Activated naive CD4-positive, alpha-beta T cell treated with anti-CD3 and anti-CD28 coated beads, Interleukin-2, amount 50 U/mL, for 24 hours (primary cell): ENCODE results near the gene SMAD1.

Experiments
- H3K27ac Mint-ChIP-seq: one replicate; pipeline ENCODE4 v1.8.0; 2021; ENCODE audit warnings: mild to moderate bottlenecking, mixed read lengths
- H3K27me3 Mint-ChIP-seq: one replicate; pipeline ENCODE4 v1.8.0; 2021; ENCODE audit warnings: mixed read lengths
- H3K36me3 Mint-ChIP-seq: one replicate; pipeline ENCODE4 v1.8.0; 2021; ENCODE audit warnings: mixed read lengths
- H3K4me1 Mint-ChIP-seq: one replicate; pipeline ENCODE4 v1.8.0; 2021; ENCODE audit warnings: mixed read lengths
- H3K4me3 Mint-ChIP-seq: one replicate; pipeline ENCODE4 v1.8.0; 2021; ENCODE audit warnings: mild to moderate bottlenecking, mixed read lengths
- H3K9me3 Mint-ChIP-seq: one replicate; pipeline ENCODE4 v1.8.0; 2021; ENCODE audit warnings: mixed read lengths

Gene SMAD1

DNA sequence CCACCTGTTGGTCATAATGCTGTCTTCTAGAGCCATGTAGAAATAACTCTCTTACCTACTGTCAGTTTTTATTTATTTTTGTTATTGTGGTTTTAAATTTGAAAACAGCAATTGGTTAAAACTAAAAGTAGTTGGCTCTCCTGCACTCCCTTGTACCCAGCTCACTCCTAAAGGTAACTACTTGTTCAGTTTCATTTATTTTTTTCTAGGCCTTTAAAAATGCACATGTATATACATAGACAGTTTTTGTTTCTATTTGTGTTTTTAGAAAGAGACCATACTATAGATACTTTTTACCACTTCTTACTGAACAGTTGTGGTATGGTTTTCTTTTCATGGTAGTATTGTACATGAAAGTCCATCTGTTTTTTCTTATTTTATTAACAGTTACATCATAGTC lies 16.8 kb downstream of the SMAD1 start:
- H3K4me1 Mint-ChIP-seq = no peaks in the 10 kb centered on the region
- H3K36me3 Mint-ChIP-seq = no peaks in the 10 kb centered on the region
- no peaks in the 10 kb centered on the region for H3K9me3 Mint-ChIP-seq
- no peak overlapping the region for H3K27ac Mint-ChIP-seq
- H3K4me3 Mint-ChIP-seq = no peak overlapping the region
- peaks cover 1% of the 10 kb centered on the region for H3K27me3 Mint-ChIP-seq

DNA sequence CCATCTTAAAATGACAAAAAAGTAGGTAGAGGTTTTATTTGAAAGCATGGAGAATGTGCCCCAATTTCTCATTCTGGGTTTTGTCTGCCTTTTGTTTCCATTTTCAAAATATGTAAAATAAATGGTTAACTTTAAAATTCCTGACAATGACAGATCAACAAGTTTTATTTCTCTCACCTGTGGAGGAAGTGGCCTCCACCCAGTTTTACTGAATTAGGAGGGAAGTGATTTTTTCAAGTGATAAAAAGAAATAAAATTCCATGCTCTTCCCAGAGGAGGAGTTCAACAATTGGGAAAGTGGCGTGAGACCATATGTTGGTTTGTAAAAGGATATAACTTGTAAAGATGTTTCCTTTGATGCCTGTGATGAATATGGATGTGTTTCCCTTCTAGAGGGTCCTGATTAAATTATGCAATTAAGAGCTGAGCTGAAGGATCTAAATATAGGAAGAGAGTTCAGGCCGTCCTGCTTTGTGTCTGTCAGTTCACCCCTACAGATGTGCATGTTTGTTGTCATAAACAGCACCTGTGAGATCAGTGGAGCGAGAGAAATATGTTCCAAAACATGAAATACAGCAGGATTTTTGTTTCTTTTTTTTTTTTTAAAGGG lies 19.5 kb downstream of the SMAD1 start:
- Mint-ChIP-seq H3K4me3 (no peak overlapping the region), H3K36me3 (no peaks in the 10 kb centered on the region), H3K27ac (no peak overlapping the region), H3K27me3 (peaks cover 1% of the 10 kb centered on the region), H3K9me3 (no peaks in the 10 kb centered on the region), H3K4me1 (no peaks in the 10 kb centered on the region)

DNA sequence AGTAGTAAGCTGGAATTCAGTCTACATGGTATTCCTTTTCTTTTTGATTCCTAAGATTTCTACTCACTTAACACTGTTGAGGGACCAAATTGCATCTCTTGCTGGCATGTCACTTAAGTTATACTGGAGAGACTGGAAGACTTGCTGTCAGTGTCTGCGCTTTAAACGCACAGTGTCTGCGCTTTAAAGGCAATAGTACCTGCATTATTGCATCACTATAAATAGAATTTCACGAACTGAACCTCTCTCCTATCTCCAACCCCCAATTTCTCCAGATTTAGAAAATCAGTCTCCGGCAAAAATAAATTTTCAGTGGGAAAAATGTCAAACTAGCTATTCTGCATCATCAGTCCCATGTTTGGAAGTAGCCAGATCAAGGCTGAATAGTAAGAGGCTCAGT lies 21.2 kb downstream of the SMAD1 start:
- H3K9me3 Mint-ChIP-seq = no peaks in the 10 kb centered on the region
- no peak overlapping the region for H3K4me3 Mint-ChIP-seq
- H3K27me3 Mint-ChIP-seq = peaks cover 1% of the 10 kb centered on the region
- no peak overlapping the region for H3K27ac Mint-ChIP-seq
- H3K4me1 Mint-ChIP-seq = no peaks in the 10 kb centered on the region
- H3K36me3 Mint-ChIP-seq = no peaks in the 10 kb centered on the region

DNA sequence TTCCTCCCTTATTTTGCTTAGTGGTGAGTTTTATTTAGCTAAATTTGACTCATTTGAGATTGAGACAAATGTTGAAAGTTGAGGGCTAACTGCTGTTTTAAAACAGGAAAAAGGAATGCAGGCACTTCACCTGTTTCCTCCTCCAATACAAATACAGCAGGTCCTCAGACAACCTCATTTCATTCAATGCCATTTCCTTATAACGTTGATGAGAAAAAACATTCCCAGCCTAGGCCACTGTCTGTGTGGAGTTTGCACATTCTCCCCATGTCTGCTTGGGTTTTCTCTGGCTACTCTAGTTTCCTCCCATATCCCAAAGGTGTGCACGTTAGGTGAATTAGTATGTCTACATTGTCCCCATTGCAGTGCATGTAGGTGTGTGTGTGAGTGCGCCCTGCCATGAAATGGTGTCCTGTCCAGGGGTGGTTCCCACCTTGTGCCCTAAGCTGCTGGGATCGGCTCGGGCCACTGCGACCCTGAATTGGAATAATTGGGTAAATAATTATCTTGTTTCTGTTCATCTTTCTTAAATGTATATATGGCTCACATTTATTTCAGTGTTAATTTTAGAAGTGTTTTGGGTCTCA lies 21.9 kb downstream of the SMAD1 start:
- H3K4me3 Mint-ChIP-seq = no peak overlapping the region
- H3K27me3 Mint-ChIP-seq = peaks cover 1% of the 10 kb centered on the region
- H3K4me1 Mint-ChIP-seq = no peaks in the 10 kb centered on the region
- H3K27ac Mint-ChIP-seq = no peak overlapping the region
- no peaks in the 10 kb centered on the region for H3K9me3 Mint-ChIP-seq
- no peaks in the 10 kb centered on the region for H3K36me3 Mint-ChIP-seq

DNA sequence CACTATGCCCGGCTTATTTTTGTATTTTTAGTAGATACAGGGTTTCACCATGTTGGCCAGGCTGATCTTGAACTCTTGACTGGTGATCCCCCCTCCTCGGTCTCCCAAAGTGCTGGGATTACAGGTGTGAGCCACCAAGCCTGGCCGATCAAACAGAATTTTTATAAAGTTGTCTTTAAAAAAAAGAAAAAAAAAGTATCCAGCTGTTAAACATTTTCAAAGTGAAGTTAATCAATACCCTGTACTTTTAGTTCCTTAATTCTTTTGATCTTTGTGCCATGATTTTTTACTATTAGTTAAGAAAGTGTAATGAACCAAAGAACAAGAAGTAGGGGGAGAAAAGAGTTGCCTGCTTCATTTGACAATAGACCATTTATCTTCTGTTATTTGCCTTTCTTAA lies 24.3 kb downstream of the SMAD1 start:
- Mint-ChIP-seq H3K27ac (no peak overlapping the region), H3K4me3 (no peak overlapping the region), H3K27me3 (no peaks in the 10 kb centered on the region), H3K9me3 (no peaks in the 10 kb centered on the region), H3K4me1 (no peaks in the 10 kb centered on the region), H3K36me3 (no peaks in the 10 kb centered on the region)

DNA sequence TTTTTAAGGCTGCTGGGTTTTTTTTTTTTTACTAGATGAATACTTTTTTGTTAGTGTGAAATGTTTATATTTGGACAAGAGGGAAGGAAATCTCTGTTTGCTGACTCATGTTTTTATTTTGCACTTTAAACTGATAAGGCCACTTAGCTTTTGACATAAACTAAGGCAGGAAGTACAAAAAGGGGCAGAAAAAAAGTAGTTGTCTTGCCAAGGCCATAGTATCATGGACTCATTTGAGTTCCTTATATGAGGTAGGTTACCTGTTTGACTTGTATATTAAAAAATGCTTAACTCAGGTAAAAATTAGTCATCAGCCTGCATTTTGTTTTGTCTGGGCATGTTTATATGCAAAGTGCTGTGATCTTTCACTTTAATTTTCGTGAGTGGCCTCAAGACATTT lies 26.0 kb downstream of the SMAD1 start:
- peaks cover 16% of the 10 kb centered on the region for H3K9me3 Mint-ChIP-seq
- no peaks in the 10 kb centered on the region for H3K4me1 Mint-ChIP-seq

DNA sequence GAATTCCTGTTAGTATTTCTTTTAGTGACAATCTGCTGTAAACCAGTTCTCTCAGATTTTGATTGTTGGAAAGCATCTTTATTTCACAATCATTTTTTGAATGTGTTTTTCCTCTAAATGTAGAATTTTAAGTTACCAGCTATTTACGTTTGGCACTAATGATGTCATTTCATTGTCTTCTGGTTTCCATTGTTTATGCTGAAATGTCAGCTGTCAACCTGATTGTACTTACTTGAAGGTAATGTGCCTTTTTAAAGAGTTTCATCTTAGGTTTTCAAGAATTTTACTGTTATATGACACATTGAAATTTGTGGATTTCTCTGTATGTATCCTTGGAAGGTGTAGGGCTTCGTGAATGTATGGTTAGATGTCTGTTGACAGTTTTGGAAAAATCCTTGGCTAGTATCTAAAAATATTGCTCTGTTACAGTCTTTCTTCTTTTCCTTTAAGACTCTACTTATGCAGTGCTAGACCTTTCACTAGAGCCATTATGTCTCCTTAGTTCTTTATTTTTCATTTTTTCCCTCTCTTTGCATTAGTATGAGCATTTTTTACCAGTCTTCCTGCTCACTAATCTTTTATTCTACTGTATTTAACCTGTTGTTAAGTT lies 30.4 kb downstream of the SMAD1 start:
- Mint-ChIP-seq H3K9me3 (peaks cover 18% of the 10 kb centered on the region), H3K27ac (no peak overlapping the region), H3K27me3 (peaks cover under 1% of the 10 kb centered on the region), H3K36me3 (peaks cover 2% of the 10 kb centered on the region), H3K4me3 (no peak overlapping the region), H3K4me1 (no peaks in the 10 kb centered on the region)

More for the DNA sequence above, 26.0 kb downstream of the SMAD1 start:
- Mint-ChIP-seq H3K27me3 (no peaks in the 10 kb centered on the region), H3K4me3 (no peak overlapping the region), H3K27ac (no peak overlapping the region), H3K36me3 (peaks cover 2% of the 10 kb centered on the region)

DNA sequence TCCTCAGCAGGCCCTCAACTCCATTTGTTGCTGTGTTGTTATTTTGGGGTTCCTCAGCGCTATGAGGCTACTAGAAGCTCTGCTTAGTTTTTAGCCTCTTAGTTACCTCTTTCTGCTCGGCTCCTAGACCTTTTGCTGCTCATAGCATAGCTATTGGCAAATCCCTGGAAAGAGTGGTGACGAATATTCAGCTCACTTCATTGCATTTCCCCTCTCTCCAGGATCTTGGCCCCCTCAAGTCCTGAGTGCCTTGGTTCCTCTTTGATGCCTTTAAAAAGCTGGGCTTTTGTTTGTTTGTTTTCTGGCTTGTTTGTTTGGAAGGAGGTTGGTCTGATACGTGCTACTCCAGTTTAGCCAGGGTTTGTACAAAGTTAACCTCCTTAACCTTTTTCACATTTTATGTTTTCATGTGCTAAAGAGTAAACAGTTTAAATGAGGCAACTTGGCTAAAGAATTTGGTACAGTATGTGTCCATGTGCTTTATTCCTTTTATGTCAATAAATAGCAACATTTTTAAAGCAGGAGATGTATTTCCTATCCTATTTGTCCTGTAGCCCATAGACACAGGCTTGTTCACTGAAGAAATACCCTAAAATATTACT lies 31.5 kb downstream of the SMAD1 start:
- Mint-ChIP-seq H3K27me3 (peaks cover 2% of the 10 kb centered on the region), H3K4me1 (no peaks in the 10 kb centered on the region), H3K27ac (no peak overlapping the region), H3K9me3 (peaks cover 18% of the 10 kb centered on the region), H3K36me3 (peaks cover 2% of the 10 kb centered on the region), H3K4me3 (no peak overlapping the region)

DNA sequence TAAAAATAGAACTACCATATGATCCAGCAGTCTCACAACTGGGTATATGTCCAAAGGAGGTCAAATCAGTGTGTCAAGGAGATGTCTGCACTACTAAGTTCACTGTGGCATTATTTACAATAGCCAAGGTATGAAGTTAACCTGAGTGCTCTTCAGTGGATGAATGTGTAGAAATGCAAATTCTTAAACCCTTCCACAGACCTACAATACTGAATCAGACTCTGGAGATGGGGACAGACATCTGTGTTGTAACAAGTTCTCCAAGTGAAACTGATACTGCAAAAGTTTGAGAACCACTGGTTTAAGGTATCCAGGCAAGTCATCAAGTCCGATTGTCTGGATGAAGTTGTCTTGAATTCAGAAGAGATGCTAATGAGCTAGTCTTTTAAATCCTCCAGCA lies 38.5 kb downstream of the SMAD1 start:
- H3K4me3 Mint-ChIP-seq = no peak overlapping the region

DNA sequence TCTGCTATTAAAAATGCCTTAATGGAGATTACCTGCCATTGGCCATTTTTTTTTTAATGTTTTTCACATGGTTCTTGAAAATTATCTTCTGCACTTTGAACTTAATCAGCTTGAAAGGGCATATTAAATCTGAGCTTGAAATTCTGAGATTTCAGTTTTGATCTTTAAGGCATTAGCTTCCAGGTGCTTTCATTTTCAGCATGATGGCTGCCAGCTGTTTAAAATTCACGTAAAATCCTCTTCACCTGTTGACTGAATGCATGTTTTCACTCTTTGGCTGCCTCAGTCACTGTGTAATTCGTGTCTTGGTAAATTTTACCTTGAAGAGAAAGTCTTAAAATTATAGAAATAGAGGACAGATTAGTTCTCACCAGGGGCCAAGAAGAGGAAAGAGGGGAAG lies 39.6 kb downstream of the SMAD1 start:
- Mint-ChIP-seq H3K27ac (no peak overlapping the region), H3K9me3 (no peaks in the 10 kb centered on the region), H3K4me3 (no peak overlapping the region), H3K27me3 (peaks cover 2% of the 10 kb centered on the region), H3K4me1 (no peaks in the 10 kb centered on the region), H3K36me3 (no peaks in the 10 kb centered on the region)

More for the DNA sequence above, 38.5 kb downstream of the SMAD1 start:
- Mint-ChIP-seq H3K27ac (no peak overlapping the region), H3K9me3 (no peaks in the 10 kb centered on the region), H3K36me3 (no peaks in the 10 kb centered on the region), H3K4me1 (no peaks in the 10 kb centered on the region), H3K27me3 (peaks cover 2% of the 10 kb centered on the region)

DNA sequence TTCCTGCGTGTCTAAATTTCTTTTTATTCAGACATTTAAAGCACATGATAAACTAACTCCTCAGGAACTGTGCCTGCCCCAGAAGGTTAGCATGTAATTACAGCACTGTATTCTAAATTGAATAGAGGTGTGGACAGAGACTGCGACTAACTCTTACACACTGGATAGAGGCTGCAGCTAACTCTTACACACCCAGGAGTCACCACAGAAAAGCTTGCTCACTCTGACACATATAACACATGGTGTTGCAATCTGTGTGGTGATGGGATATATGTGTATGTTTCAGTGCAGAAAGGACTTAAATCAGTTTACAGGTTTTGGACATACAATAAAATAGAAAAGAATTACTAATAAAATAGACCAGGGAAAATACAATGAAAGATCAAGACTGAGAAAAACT lies 41.5 kb downstream of the SMAD1 start:
- Mint-ChIP-seq H3K27me3 (no peaks in the 10 kb centered on the region), H3K27ac (no peak overlapping the region), H3K36me3 (no peaks in the 10 kb centered on the region), H3K9me3 (no peaks in the 10 kb centered on the region), H3K4me1 (no peaks in the 10 kb centered on the region), H3K4me3 (no peak overlapping the region)

DNA sequence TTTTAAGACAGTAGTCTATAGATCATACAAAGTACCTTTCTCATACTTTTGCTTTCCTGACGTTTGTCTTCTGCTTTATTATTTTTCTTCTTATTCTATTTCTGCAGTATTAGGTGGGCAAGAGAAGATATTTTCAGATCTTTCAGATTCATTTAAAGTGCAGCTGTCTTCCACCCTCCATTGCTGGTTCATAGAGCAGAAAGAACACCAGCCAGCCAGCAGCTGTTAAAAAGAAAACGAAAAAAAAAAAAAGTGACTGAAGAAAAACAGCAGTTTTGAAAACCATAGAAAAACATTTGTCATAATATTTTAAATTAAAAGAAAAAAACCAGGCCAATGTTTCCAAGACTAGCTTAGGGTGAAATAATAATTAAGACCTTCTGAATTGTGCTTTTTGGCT lies 42.9 kb downstream of the SMAD1 start:
- Mint-ChIP-seq H3K27me3 (no peaks in the 10 kb centered on the region), H3K27ac (no peak overlapping the region), H3K9me3 (no peaks in the 10 kb centered on the region), H3K4me3 (no peak overlapping the region), H3K4me1 (no peaks in the 10 kb centered on the region), H3K36me3 (no peaks in the 10 kb centered on the region)

DNA sequence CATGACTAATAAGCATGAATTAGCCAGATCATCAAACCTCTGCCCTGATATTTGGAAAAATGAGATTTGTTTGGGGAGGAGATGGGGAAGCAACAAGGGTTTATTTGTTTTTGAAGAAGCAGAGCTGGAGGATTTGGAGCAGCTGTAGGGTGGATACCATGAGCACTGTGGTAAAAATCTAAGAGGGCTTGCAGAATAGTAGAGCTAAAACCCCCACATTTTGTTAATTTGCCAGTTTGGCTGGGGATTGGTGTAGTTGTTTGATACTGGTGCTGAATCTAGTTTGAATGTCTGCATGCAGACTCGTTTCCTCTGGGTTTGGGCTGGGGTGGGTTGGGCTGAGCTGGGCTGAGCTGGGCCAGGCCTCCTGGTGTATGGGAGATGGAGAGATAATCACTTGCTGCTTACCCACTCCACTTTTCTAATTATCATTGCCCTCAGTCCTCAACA lies 43.7 kb downstream of the SMAD1 start:
- H3K4me1 Mint-ChIP-seq = no peaks in the 10 kb centered on the region
- H3K36me3 Mint-ChIP-seq = no peaks in the 10 kb centered on the region
- no peaks in the 10 kb centered on the region for H3K9me3 Mint-ChIP-seq
- no peak overlapping the region for H3K27ac Mint-ChIP-seq
- H3K4me3 Mint-ChIP-seq = no peak overlapping the region
- no peaks in the 10 kb centered on the region for H3K27me3 Mint-ChIP-seq

DNA sequence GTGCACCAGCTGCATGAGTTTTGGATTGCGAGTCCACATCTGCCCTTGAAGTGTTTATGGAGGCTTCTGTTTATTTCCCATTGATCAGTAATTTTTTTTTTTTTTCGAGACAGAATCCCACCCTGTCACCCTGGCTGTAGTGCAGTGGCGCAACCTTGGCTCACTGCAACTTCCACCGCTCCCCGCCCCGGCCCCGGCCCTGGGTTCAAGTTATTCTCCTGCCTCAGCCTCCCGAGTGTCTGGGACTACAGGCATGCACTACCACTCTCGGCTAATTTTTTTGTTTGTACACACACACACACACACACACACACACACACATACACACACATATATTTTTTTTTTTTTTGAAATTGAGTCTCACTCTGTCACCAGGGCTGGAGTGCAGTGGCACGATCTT lies 46.1 kb downstream of the SMAD1 start:
- Mint-ChIP-seq H3K27me3 (no peaks in the 10 kb centered on the region), H3K36me3 (no peaks in the 10 kb centered on the region), H3K4me3 (no peak overlapping the region), H3K4me1 (no peaks in the 10 kb centered on the region), H3K27ac (no peak overlapping the region), H3K9me3 (no peaks in the 10 kb centered on the region)

DNA sequence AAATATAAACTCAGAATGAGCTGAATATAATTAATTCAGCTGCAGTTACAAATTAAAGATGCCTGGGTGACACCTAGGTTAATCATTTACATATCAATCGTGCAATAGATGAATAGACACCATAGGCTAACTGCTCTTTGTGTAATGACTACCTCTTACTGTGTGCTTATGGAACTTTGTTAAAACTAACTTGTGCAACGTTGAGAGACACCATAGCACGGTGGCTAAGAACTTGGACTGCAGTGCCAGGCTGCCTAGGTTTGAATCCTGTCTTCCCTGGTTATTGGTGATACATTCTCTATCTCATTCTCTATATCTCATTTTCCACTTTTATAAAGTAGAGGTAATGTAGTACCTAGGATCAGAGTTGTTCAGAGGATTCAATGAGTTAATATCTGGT lies 46.9 kb downstream of the SMAD1 start:
- H3K27me3 Mint-ChIP-seq = no peaks in the 10 kb centered on the region
- no peak overlapping the region for H3K4me3 Mint-ChIP-seq
- H3K9me3 Mint-ChIP-seq = no peaks in the 10 kb centered on the region
- no peak overlapping the region for H3K27ac Mint-ChIP-seq
- H3K36me3 Mint-ChIP-seq = no peaks in the 10 kb centered on the region
- H3K4me1 Mint-ChIP-seq = no peaks in the 10 kb centered on the region

DNA sequence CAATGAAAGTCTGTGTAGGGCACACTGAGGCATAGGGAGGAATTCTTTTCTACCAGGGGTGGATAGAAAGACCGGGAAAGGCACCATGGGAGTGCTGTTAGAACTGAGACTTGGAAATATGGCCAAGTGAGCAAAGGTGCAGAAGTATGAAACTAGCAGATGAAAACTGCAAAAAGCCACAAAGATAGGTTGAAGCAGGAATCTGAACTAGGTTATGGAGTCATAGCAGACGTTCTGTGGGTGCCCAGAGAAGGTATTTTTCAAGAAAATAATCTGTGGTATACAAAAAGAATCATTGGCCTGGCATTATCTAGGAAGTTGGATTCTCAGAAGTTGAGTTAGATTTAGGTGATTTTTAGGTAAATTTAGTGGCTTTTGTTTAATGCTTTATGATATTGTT lies 48.5 kb downstream of the SMAD1 start:
- Mint-ChIP-seq H3K27me3 (peaks cover 2% of the 10 kb centered on the region), H3K9me3 (no peaks in the 10 kb centered on the region), H3K4me1 (no peaks in the 10 kb centered on the region), H3K27ac (no peak overlapping the region), H3K4me3 (no peak overlapping the region), H3K36me3 (no peaks in the 10 kb centered on the region)
